Measurements from ENCODE around the gene TAF5L. TPM values are rescaled to one million over a fixed set of nuclear protein-coding genes. Genes with fewer than 3 reads are reported as not detected.

Gene TAF5L
- total and polyA plus RNA-seq, 10 of the 15 experiments (the other 5 are each of a cell fraction or from before 2014, with no cell fraction given), result 1.1 to 26.2 (median 19.1) TPM

DNA sequence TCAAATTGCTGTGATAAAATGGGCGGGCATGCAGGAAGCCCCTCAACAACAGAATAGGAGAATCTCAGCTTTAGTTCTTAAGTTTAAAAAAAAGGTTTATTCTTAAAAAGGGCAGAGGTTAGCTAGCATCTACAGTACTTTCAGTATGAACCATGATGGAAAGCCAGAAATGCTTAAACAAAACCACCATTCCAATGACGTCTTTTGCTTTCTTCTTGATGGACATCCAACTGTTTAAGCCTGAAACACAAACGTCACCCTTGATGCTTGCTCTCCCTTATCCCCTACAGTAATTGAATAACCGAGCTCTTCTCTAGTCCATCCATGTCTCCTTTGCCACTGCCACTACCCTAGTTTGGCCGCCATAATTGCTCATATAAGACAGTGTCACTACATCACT, 25.7 kb downstream of the TAF5L start:
- H3K9me3 ChIP-seq (replicated peaks; ENCODE audit: control insufficient read depth, insufficient read depth, low read length), result no peaks in the 10 kb centered on the region
- in situ Hi-C loops (cut with MboI), result no loop called here
- 84% methylated on average over 5 of the region's 5 CpGs for WGBS (ENCODE audit: insufficient coverage, insufficient replicate concordance, low lambda C conversion rate, missing lambda C conversion rate)
- H3K4me3 ChIP-seq, result no peak overlapping the region
- FAIRE-seq (no peak), DNase-seq (ENCODE audit: low read depth, low spot score) (no peak), ATAC-seq (no peak)
- no peak overlapping the region for H3K27ac ChIP-seq (ENCODE audit: control insufficient read depth, insufficient read depth)
- BruUV-seq (replicated peaks), result no TSS peak
- no peaks in the 10 kb centered on the region for H4K20me1 ChIP-seq (ENCODE audit: control insufficient read depth, insufficient read depth)
- POLR2A ChIA-PET, result no interaction called here
- no peaks in the 10 kb centered on the region; the same call in 1 of the 2 replicates for H3K79me2 ChIP-seq (ENCODE audit: control insufficient read depth, insufficient read depth, low read length)
- H2AFZ ChIP-seq (ENCODE audit: control insufficient read depth, low read depth, low read length), result no peak overlapping the region
- no peak overlapping the region for H3K9ac ChIP-seq (ENCODE audit: control insufficient read depth, insufficient read depth, low read length)
- CTCF ChIA-PET, result interaction anchor here (0.6 to 1.6 kb wide), 3 partner anchors 41 to 1351 kb away, joined by 3 to 9 read pairs (median 3); no protein-coding TSS in a partner anchor
- H3K4me1 ChIP-seq (ENCODE audit: control insufficient read depth, insufficient read depth, low read length), result no peaks in the 10 kb centered on the region
- no peak overlapping the region for H3K4me2 ChIP-seq (ENCODE audit: control insufficient read depth, insufficient read depth)
- no peak for TF ChIP-seq YY1 (IDR thresholded peaks at IDR 0.05; ENCODE audit: low read depth, low read length)
- TF ChIP-seq, protein P1, sequence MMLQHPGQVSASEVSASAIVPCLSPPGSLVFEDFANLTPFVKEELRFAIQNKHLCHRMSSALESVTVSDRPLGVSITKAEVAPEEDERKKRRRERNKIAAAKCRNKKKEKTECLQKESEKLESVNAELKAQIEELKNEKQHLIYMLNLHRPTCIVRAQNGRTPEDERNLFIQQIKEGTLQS (IDR thresholded peaks at IDR 0.05; ENCODE audit: borderline replicate concordance, extremely low read depth, low read depth, low read length), result no peak
- RAD21 ChIA-PET (ENCODE audit: unreplicated experiment), result interaction anchor here (1.0 to 1.7 kb wide), 2 partner anchors 22 to 43 kb away, joined by 3 to 4 read pairs; no protein-coding TSS in a partner anchor
- peaks cover 9 to 19% of the 10 kb centered on the region in 2 experiments; a peak in 3 of 4 replicates for H3K36me3 ChIP-seq (ENCODE audit: control insufficient read depth in 2 of 2, insufficient read depth in 2 of 2, low read length in 1 of 2)
- SMC1A ChIA-PET (ENCODE audit: uncharacterized antibody, unreplicated experiment), result interaction anchor here (0.6 to 0.8 kb wide), 2 partner anchors 21 to 24 kb away, joined by 3 read pairs; no protein-coding TSS in a partner anchor
- intact Hi-C loops (cut with micrococcal nuclease; ENCODE audit: unreplicated experiment), result no loop called here
- H3K27me3 ChIP-seq (replicated peaks in 1 of 2; ENCODE audit: control insufficient read depth in 2 of 2, insufficient read depth in 2 of 2, low read length in 1 of 2), result no peaks in the 10 kb centered on the region

DNA sequence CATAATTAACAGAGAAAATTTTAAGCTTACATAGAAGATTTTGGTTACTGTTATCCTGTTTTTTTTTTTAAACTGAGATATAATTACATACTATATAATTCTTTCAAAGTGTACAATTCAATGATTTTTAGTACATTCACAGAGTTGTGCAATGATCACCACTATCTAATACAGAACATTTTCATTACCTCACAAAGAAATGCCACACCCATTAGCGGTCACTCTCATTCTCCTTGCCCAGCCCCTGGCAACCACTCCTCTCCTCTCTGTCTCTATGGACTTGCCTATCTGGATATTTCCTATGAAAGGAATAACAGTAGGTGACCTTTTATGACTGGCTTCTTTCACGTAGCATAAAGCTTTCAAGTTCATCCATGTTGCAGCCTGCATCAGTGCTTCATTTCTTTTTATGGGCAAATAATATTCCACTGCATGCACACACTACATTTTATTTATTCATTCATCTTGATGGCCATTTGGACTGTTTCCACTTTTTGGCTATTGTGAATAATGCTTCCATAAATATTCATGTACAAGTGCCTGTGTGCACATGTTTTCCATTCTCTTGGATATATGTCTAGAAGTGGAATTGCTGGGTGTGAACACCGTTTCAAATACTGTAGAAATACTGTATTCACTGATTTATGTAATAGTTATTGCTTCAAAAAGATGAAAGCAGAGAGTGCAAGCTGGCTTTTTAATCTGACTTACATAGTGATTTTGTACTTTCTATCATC, 26.5 kb downstream of the TAF5L start:
- Histone ChIP-seq H3K9ac (ENCODE audit: control insufficient read depth, insufficient read depth, low read length) (no peak overlapping the region), H3K4me3 (no peak overlapping the region), H4K20me1 (ENCODE audit: control insufficient read depth, insufficient read depth) (no peaks in the 10 kb centered on the region), H3K79me2 (ENCODE audit: control insufficient read depth, insufficient read depth, low read length) (no peaks in the 10 kb centered on the region; the same call in 1 of the 2 replicates), H3K27ac (ENCODE audit: control insufficient read depth, insufficient read depth) (no peak overlapping the region), H3K9me3 (replicated peaks; ENCODE audit: control insufficient read depth, insufficient read depth, low read length) (no peaks in the 10 kb centered on the region), H3K4me2 (ENCODE audit: control insufficient read depth, insufficient read depth) (no peak overlapping the region), H2AFZ (ENCODE audit: control insufficient read depth, low read depth, low read length) (no peak overlapping the region), H3K4me1 (ENCODE audit: control insufficient read depth, insufficient read depth, low read length) (no peaks in the 10 kb centered on the region), H3K36me3 (ENCODE audit: control insufficient read depth in 2 of 2, insufficient read depth in 2 of 2, low read length in 1 of 2) (peaks cover 15 to 21% of the 10 kb centered on the region in 2 experiments), H3K27me3 (replicated peaks in 1 of 2; ENCODE audit: control insufficient read depth in 2 of 2, insufficient read depth in 2 of 2, low read length in 1 of 2) (no peaks in the 10 kb centered on the region)
- DNase-seq (ENCODE audit: low read depth, low spot score) (no peak), FAIRE-seq (no peak), ATAC-seq (no peak)
- RAD21 ChIA-PET (ENCODE audit: unreplicated experiment), result no interaction called here
- in situ Hi-C loops (cut with MboI) (no loop called here), intact Hi-C loops (cut with micrococcal nuclease; ENCODE audit: unreplicated experiment) (no loop called here)
- BruUV-seq (replicated peaks), result no TSS peak
- WGBS (ENCODE audit: insufficient coverage, insufficient replicate concordance, low lambda C conversion rate, missing lambda C conversion rate), result 94% methylated on average over 3 of the region's 3 CpGs
- SMC1A ChIA-PET (ENCODE audit: uncharacterized antibody, unreplicated experiment), result no interaction called here
- CTCF ChIA-PET, result interaction anchor here (1.6 kb wide), 1 partner anchor 40 kb away, joined by 9 read pairs; no protein-coding TSS in a partner anchor
- POLR2A ChIA-PET, result no interaction called here
- no peak for TF ChIP-seq RELA (IDR thresholded peaks at IDR 0.05; ENCODE audit: borderline replicate concordance, partially characterized antibody)
- no peak for TF ChIP-seq TBL1XR1 (IDR thresholded peaks at IDR 0.05; ENCODE audit: low read depth, low read length)
- no peak for TF ChIP-seq FOS (IDR thresholded peaks at IDR 0.05; ENCODE audit: borderline replicate concordance, extremely low read depth, insufficient read length)
- TF ChIP-seq CHD4 (IDR thresholded peaks at IDR 0.05), result no peak
- TF ChIP-seq, protein P2, sequence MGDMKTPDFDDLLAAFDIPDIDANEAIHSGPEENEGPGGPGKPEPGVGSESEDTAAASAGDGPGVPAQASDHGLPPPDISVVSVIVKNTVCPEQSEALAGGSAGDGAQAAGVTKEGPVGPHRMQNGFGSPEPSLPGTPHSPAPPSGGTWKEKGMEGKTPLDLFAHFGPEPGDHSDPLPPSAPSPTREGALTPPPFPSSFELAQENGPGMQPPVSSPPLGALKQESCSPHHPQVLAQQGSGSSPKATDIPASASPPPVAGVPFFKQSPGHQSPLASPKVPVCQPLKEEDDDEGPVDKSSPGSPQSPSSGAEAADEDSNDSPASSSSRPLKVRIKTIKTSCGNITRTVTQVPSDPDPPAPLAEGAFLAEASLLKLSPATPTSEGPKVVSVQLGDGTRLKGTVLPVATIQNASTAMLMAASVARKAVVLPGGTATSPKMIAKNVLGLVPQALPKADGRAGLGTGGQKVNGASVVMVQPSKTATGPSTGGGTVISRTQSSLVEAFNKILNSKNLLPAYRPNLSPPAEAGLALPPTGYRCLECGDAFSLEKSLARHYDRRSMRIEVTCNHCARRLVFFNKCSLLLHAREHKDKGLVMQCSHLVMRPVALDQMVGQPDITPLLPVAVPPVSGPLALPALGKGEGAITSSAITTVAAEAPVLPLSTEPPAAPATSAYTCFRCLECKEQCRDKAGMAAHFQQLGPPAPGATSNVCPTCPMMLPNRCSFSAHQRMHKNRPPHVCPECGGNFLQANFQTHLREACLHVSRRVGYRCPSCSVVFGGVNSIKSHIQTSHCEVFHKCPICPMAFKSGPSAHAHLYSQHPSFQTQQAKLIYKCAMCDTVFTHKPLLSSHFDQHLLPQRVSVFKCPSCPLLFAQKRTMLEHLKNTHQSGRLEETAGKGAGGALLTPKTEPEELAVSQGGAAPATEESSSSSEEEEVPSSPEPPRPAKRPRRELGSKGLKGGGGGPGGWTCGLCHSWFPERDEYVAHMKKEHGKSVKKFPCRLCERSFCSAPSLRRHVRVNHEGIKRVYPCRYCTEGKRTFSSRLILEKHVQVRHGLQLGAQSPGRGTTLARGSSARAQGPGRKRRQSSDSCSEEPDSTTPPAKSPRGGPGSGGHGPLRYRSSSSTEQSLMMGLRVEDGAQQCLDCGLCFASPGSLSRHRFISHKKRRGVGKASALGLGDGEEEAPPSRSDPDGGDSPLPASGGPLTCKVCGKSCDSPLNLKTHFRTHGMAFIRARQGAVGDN (IDR thresholded peaks at IDR 0.05), result no peak

Data from GM12878 (cell line).